H9 (cell line): ENCODE data around the gene SRSF10. TPM values are rescaled to one million over a fixed set of nuclear protein-coding genes. Genes with fewer than 3 reads are reported as not detected.
"Not testable (repeated sequence)": the region's sequence is repeated elsewhere in the genome, so short reads cannot be mapped to it uniquely, and the experiment has no call there.

Source experiments
- DNase-seq: peaks from one replicate; pipeline ENCODE4 v3.0.0-alpha.2; 2017
- H2AFZ ChIP-seq: one replicate; pipeline ENCODE4 v1.6.1; 2013; ENCODE audit warnings: mild to moderate bottlenecking, low read length, control low read depth, moderate library complexity
- H2AK5ac ChIP-seq: 2 replicates; pipeline ENCODE4 v1.6.1; 2013; ENCODE audit warnings: low read length, control low read depth, mixed read lengths; ENCODE audit not compliant: insufficient read length
- H2BK120ac ChIP-seq: one replicate; pipeline ENCODE4 v1.6.1; 2013; ENCODE audit warnings: low read depth, mild to moderate bottlenecking, low read length, control low read depth, inconsistent platforms; ENCODE audit not compliant: poor library complexity, severe bottlenecking
- H2BK12ac ChIP-seq: 2 replicates; pipeline ENCODE4 v1.6.1; 2013; ENCODE audit warnings: low read length, control low read depth, mixed read lengths, low read depth; ENCODE audit not compliant: insufficient read length
- H2BK15ac ChIP-seq: 2 replicates; pipeline ENCODE4 v1.6.1; 2013; ENCODE audit warnings: low read depth, low read length, control low read depth
- H2BK20ac ChIP-seq: one replicate; pipeline ENCODE4 v1.6.1; 2013; ENCODE audit warnings: low read depth, mild to moderate bottlenecking, low read length, control low read depth, inconsistent platforms; ENCODE audit not compliant: poor library complexity, severe bottlenecking
- H2BK5ac ChIP-seq: 2 replicates; pipeline ENCODE4 v1.6.1; 2013; ENCODE audit warnings: low read length, control low read depth, mixed read lengths; ENCODE audit not compliant: insufficient read length
- H3K14ac ChIP-seq: 2 replicates; pipeline ENCODE4 v1.6.1; 2013; ENCODE audit warnings: low read length, control low read depth; ENCODE audit not compliant: insufficient read depth
- H3K18ac ChIP-seq: 2 replicates; pipeline ENCODE4 v1.6.1; 2013; ENCODE audit warnings: low read depth, mild to moderate bottlenecking, mixed read lengths, low read length, control low read depth; ENCODE audit not compliant: insufficient read length
- H3K23ac ChIP-seq: 2 replicates; pipeline ENCODE4 v1.6.1; 2013; ENCODE audit warnings: low read length, control low read depth, mixed read lengths, low read depth; ENCODE audit not compliant: insufficient read length
- H3K23me2 ChIP-seq: 2 replicates; pipeline ENCODE4 v1.6.1; 2013; ENCODE audit warnings: low read depth, mild to moderate bottlenecking, mixed read lengths, low read length, control low read depth; ENCODE audit not compliant: insufficient read length, poor library complexity, severe bottlenecking
- H3K27ac ChIP-seq: 2 replicates; pipeline ENCODE4 v1.5.1; 2013; ENCODE audit warnings: low read length, control low read depth, mixed read lengths, low read depth; ENCODE audit not compliant: insufficient read length
- H3K27me3 ChIP-seq: 2 replicates; pipeline ENCODE4 v1.6.1; 2013; ENCODE audit warnings: low read length, control low read depth, inconsistent platforms; ENCODE audit not compliant: insufficient read depth
- H3K4ac ChIP-seq: 2 replicates; pipeline ENCODE4 v1.6.1; 2013; ENCODE audit warnings: low read depth, mild to moderate bottlenecking, control low read depth, inconsistent platforms, low read length, moderate library complexity
- H3K4me1 ChIP-seq: 2 replicates; pipeline ENCODE4 v1.6.1; 2013; ENCODE audit warnings: low read length, control low read depth, inconsistent platforms; ENCODE audit not compliant: insufficient read depth
- H3K4me2 ChIP-seq: 2 replicates; pipeline ENCODE4 v1.6.1; 2013; ENCODE audit warnings: low read length, control low read depth, mixed read lengths; ENCODE audit not compliant: insufficient read length, insufficient read depth
- H3K56ac ChIP-seq: 2 replicates; pipeline ENCODE4 v1.6.1; 2013; ENCODE audit warnings: low read depth, mild to moderate bottlenecking, mixed read lengths, low read length, control low read depth; ENCODE audit not compliant: insufficient read length
- H3K79me1 ChIP-seq: 2 replicates; pipeline ENCODE4 v1.6.1; 2013; ENCODE audit warnings: low read depth, mild to moderate bottlenecking, moderate library complexity, low read length, control low read depth, inconsistent platforms; ENCODE audit not compliant: insufficient read depth, poor library complexity, severe bottlenecking
- H3K79me2 ChIP-seq: 2 replicates; pipeline ENCODE4 v1.6.1; 2013; ENCODE audit warnings: low read length, control low read depth, inconsistent platforms; ENCODE audit not compliant: insufficient read depth
- H3K9ac ChIP-seq: 2 replicates; pipeline ENCODE4 v1.6.1; 2013; ENCODE audit warnings: low read length, control low read depth, mixed read lengths; ENCODE audit not compliant: insufficient read length; ENCODE audit errors: extremely low read depth
- H3K9me3 ChIP-seq: one replicate; pipeline ENCODE4 v1.6.1; 2013; ENCODE audit warnings: low read depth, low read length, inconsistent platforms; ENCODE audit not compliant: control insufficient read depth
- H3T11ph ChIP-seq: one replicate; pipeline ENCODE4 v1.6.1; 2013; ENCODE audit warnings: mild to moderate bottlenecking, low read length, control low read depth, inconsistent platforms
- H4K20me1 ChIP-seq: one replicate; pipeline ENCODE4 v1.6.1; 2013; ENCODE audit not compliant: control insufficient read depth, insufficient read length, insufficient read depth
- H4K5ac ChIP-seq: 2 replicates; pipeline ENCODE4 v1.6.1; 2013; ENCODE audit warnings: low read depth, mild to moderate bottlenecking, mixed read lengths, low read length, control low read depth; ENCODE audit not compliant: insufficient read length
- H4K8ac ChIP-seq: replicated peaks from 2 replicates; pipeline ENCODE4 v1.6.1; 2013; ENCODE audit warnings: low read length, control low read depth, mixed read lengths, low read depth; ENCODE audit not compliant: insufficient read length
- H4K91ac ChIP-seq: 2 replicates; pipeline ENCODE4 v1.6.1; 2013; ENCODE audit warnings: low read depth, mild to moderate bottlenecking, moderate library complexity, mixed read lengths, low read length, control low read depth; ENCODE audit not compliant: insufficient read length
- H3K27ac Mint-ChIP-seq, 3 experiments: 2 replicates in 2 of 3; 3 replicates in 1 of 3; pipeline ENCODE4 v1.8.0; 2020 to 2021; ENCODE audit warnings: mixed read lengths in 3 of 3, mild to moderate bottlenecking in 1 of 3, moderate library complexity in 1 of 3
- H3K27me3 Mint-ChIP-seq: 2 replicates; pipeline ENCODE4 v1.8.0; 2021; ENCODE audit warnings: low read depth, mild to moderate bottlenecking, moderate library complexity, mixed read lengths
- H3K36me3 Mint-ChIP-seq, 3 experiments: 2 replicates in 2 of 3; 3 replicates in 1 of 3; pipeline ENCODE4 v1.8.0; 2020 to 2021; ENCODE audit warnings: low read depth in 3 of 3, mixed read lengths in 3 of 3; ENCODE audit not compliant: insufficient read depth in 1 of 3
- H3K4me1 Mint-ChIP-seq, 2 experiments: 2 replicates each; pipeline ENCODE4 v1.8.0; 2020; ENCODE audit warnings: mixed read lengths in 2 of 2
- H3K4me3 Mint-ChIP-seq, 2 experiments: 2 replicates in 1 of 2; 3 replicates in 1 of 2; pipeline ENCODE4 v1.8.0; 2020 to 2021; ENCODE audit warnings: mild to moderate bottlenecking in 2 of 2, mixed read lengths in 2 of 2, moderate library complexity in 1 of 2
- H3K9me3 Mint-ChIP-seq, 2 experiments: 2 replicates in 1 of 2; 3 replicates in 1 of 2; pipeline ENCODE4 v1.8.0; 2020; ENCODE audit warnings: mild to moderate bottlenecking in 2 of 2, mixed read lengths in 2 of 2, moderate library complexity in 1 of 2
- WGBS: extraction: QIAGEN DNeasy Blood & Tissue Kit; methylation state at CpG from one replicate; pipeline ENCODE4 v1.1.7; 2013; ENCODE audit warnings: missing lambda C conversion rate, low lambda C conversion rate, mixed read lengths; ENCODE audit not compliant: insufficient read length; ENCODE audit errors: extremely low coverage; 5-methylcytosine and 5-hydroxymethylcytosine counted together
- total RNA-seq: library from RNA; stranded (reverse); gene quantifications from 2 replicates; pipeline ENCODE4 v1.2.1, GENCODE V29; 2021
- TF ChIP-seq, protein P1 (sequence below): fragments of 200-600 bp; sonication (generic); conservative IDR thresholded peaks from 3 replicates; pipeline ENCODE4 v1.8.0; 2021; ENCODE audit warnings: antibody characterized with exemption, mild to moderate bottlenecking

SRSF10 gene
- total RNA-seq, 1 experiment from 2014 or later, result 238 TPM

DNA sequence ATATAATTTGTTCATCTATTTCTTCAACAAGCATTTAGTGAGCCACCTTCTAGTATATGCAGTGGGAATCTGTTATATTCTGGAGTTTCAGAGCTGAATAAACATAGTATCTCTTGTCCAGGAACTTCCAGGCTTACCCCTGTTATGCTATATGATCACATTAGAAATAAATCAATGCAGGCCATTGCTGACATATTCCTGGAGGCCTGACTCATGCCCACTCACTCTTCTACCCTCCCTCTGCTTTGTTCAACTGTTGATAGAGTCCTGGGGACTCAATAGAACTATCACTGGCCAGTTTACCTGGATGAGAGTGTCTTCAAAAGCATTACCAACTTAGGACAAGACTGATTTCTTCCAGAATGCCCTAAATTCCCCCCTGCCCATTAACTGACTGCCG lies 29.3 kb upstream of the SRSF10 start:
- H3K4me2 ChIP-seq, result no peak overlapping the region
- no peak overlapping the region for H3K9ac ChIP-seq
- WGBS, result no CpG with 5 or more reads among the region's 1 CpG
- no peak overlapping the region for H3K27ac ChIP-seq
- no peak overlapping the region for H2BK5ac ChIP-seq
- no peaks in the 10 kb centered on the region for H3K27me3 ChIP-seq
- H4K5ac ChIP-seq, result no peak overlapping the region
- H3K18ac ChIP-seq, result no peak overlapping the region
- no peak overlapping the region for H2BK12ac ChIP-seq
- TF ChIP-seq, protein P1, sequence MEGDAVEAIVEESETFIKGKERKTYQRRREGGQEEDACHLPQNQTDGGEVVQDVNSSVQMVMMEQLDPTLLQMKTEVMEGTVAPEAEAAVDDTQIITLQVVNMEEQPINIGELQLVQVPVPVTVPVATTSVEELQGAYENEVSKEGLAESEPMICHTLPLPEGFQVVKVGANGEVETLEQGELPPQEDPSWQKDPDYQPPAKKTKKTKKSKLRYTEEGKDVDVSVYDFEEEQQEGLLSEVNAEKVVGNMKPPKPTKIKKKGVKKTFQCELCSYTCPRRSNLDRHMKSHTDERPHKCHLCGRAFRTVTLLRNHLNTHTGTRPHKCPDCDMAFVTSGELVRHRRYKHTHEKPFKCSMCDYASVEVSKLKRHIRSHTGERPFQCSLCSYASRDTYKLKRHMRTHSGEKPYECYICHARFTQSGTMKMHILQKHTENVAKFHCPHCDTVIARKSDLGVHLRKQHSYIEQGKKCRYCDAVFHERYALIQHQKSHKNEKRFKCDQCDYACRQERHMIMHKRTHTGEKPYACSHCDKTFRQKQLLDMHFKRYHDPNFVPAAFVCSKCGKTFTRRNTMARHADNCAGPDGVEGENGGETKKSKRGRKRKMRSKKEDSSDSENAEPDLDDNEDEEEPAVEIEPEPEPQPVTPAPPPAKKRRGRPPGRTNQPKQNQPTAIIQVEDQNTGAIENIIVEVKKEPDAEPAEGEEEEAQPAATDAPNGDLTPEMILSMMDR, result no peak
- no peak overlapping the region for H2BK120ac ChIP-seq
- DNase-seq, result no peak
- H2BK20ac ChIP-seq, result no peak overlapping the region
- Mint-ChIP-seq H3K9me3 (no peaks in the 10 kb centered on the region), H3K27me3 (peaks cover 1% of the 10 kb centered on the region; the same call in 1 of the 2 replicates), H3K36me3 (no peaks in the 10 kb centered on the region), H3K4me1 (peaks cover 33 to 36% of the 10 kb centered on the region in 2 experiments), H3K4me3 (no peak overlapping the region), H3K27ac (peak overlapping the region in 1 of 3 experiments; percentile 22; a peak in 1 of 7 replicates)
- no peak overlapping the region for H3K4ac ChIP-seq
- H3K4me1 ChIP-seq, result no peaks in the 10 kb centered on the region
- no peak overlapping the region for H4K91ac ChIP-seq
- H3K79me1 ChIP-seq, result no peaks in the 10 kb centered on the region
- no peak overlapping the region for H4K8ac ChIP-seq
- H3K23ac ChIP-seq, result no peak overlapping the region
- no peaks in the 10 kb centered on the region for H4K20me1 ChIP-seq
- H2AK5ac ChIP-seq, result no peak overlapping the region
- H3K79me2 ChIP-seq, result no peaks in the 10 kb centered on the region; the same call in 1 of the 2 replicates
- no peaks in the 10 kb centered on the region for H3K23me2 ChIP-seq
- no peak overlapping the region for H3T11ph ChIP-seq
- no peak overlapping the region for H3K56ac ChIP-seq
- H2BK15ac ChIP-seq, result no peak overlapping the region
- H3K14ac ChIP-seq, result no peak overlapping the region
- H3K9me3 ChIP-seq, result no peaks in the 10 kb centered on the region
- no peak overlapping the region for H2AFZ ChIP-seq

- not testable (repeated sequence) for H2AFZ ChIP-seq, H3K4me1 ChIP-seq, H3K27me3 Mint-ChIP-seq, H3K23me2 ChIP-seq, H3K4me2 ChIP-seq, DNase-seq, H3K18ac ChIP-seq, H4K91ac ChIP-seq, H3K27ac ChIP-seq, H3K4me3 Mint-ChIP-seq, H3K56ac ChIP-seq, H3K23ac ChIP-seq, H3K27ac Mint-ChIP-seq, H3K36me3 Mint-ChIP-seq, H3K4ac ChIP-seq, H4K20me1 ChIP-seq, H2BK120ac ChIP-seq, H3K9me3 ChIP-seq, H3K9me3 Mint-ChIP-seq, H2BK20ac ChIP-seq, H4K8ac ChIP-seq, H3K79me1 ChIP-seq, H3T11ph ChIP-seq, H3K9ac ChIP-seq, H2AK5ac ChIP-seq, H2BK5ac ChIP-seq, H4K5ac ChIP-seq, H3K79me2 ChIP-seq, H2BK15ac ChIP-seq, H2BK12ac ChIP-seq, H3K27me3 ChIP-seq, H3K14ac ChIP-seq
- H3K4me1 Mint-ChIP-seq, result peaks cover 37 to 38% of the 10 kb centered on the region in 2 experiments
- no CpG with 5 or more reads among the region's 3 CpGs for WGBS
Measured at GRCh38 chr1:24008574-24009184, 28.6 kb upstream of the SRSF10 start.
